HepG2 (cell line): Measurements from ENCODE around the gene NEK5. TPM values are rescaled to one million over a fixed set of nuclear protein-coding genes. Genes with fewer than 3 reads are reported as not detected.

Experiments used
- ATAC-seq: fragments of 200-7000 bp; cut with Tn5 transposase; 3 replicates; pipeline ENCODE4 v1.9.1; 2020; ENCODE audit warnings: mild to moderate bottlenecking, moderate library complexity
- BruUV-seq: library from RNA; stranded (reverse); fragments of 400-500 nt; replicated peaks from 2 replicates; lab custom pipeline; 2021; lab: Mats Ljungman, UMichigan
- CTCF ChIA-PET: fragments of 300-600 bp; formaldehyde crosslinking; extraction: SDS; loops from one replicate; lab custom pipeline; 2021; ENCODE audit warnings: low total read pairs, inconsistent platforms, low intra/inter-chr PET ratio; lab: Yijun Ruan, JAX
- POLR2A ChIA-PET: fragments of 350-600 bp; sonication (Branson Sonifier 250); formaldehyde crosslinking; loops from one replicate; lab custom pipeline; 2020; ENCODE audit warnings: antibody characterized with exemption, inconsistent platforms; lab: Yijun Ruan, JAX
- DNase-seq: peaks from one replicate; pipeline ENCODE4 v3.0.0-alpha.2; 2015; ENCODE audit warnings: low spot score
- FAIRE-seq: peaks from 3 replicates; lab custom pipeline; 2011; peaks lifted over from hg19 to GRCh38; lab: Jason Lieb, UNC
- H2AFZ ChIP-seq: one replicate; pipeline ENCODE4 v1.6.1; 2011; ENCODE audit warnings: low read length, inconsistent platforms
- H3K27ac ChIP-seq: fragments of 300-600 bp; 3 replicates; pipeline ENCODE4 v1.8.0; 2011; ENCODE audit warnings: mixed run types, mild to moderate bottlenecking, mixed read lengths, low read length, inconsistent platforms; ENCODE audit not compliant: insufficient read depth; ENCODE audit errors: extremely low read length
- H3K27me3 ChIP-seq, 2 experiments: fragments of 200-600 bp in 1 of 2; 2 replicates in 1 of 2; 3 replicates in 1 of 2; pipeline versions ENCODE4 v1.6.0 to v1.8.0; 2011; ENCODE audit warnings: low read length in 2 of 2, mild to moderate bottlenecking in 2 of 2, moderate library complexity in 2 of 2, inconsistent platforms in 1 of 2; ENCODE audit not compliant: insufficient read depth in 2 of 2, control insufficient read depth in 1 of 2
- H3K36me3 ChIP-seq, 2 experiments: fragments of 200-600 bp in 1 of 2; replicated peaks in 1 of 2; 2 replicates in 1 of 2; 3 replicates in 1 of 2; pipeline versions ENCODE4 v1.5.1 to v1.8.0; 2011; ENCODE audit warnings: low read length in 2 of 2, inconsistent platforms in 1 of 2; ENCODE audit not compliant: insufficient read depth in 2 of 2, control insufficient read depth in 1 of 2
- H3K4me1 ChIP-seq: 2 replicates; pipeline ENCODE4 v1.5.1; 2012; ENCODE audit warnings: low read length, inconsistent platforms; ENCODE audit not compliant: insufficient read depth
- H3K4me2 ChIP-seq: 2 replicates; pipeline ENCODE4 v1.6.0; 2011; ENCODE audit warnings: low read depth, low read length, inconsistent platforms
- H3K4me3 ChIP-seq, 3 experiments: fragments of 200-600 bp in 1 of 3; sonication (generic), shearing (Covaris generic) in 1 of 3; replicated peaks in 1 of 3; 2 replicates each; pipeline ENCODE4 v1.5.1; 2011 to 2016; ENCODE audit warnings: low read length in 3 of 3, inconsistent platforms in 2 of 3, low read depth in 2 of 3, mild to moderate bottlenecking in 2 of 3, control low read depth in 1 of 3, mixed read lengths in 1 of 3; ENCODE audit not compliant: insufficient read depth in 1 of 3
- H3K79me2 ChIP-seq: one replicate; pipeline ENCODE4 v1.6.1; 2011; ENCODE audit warnings: low read length, inconsistent platforms; ENCODE audit not compliant: insufficient read depth
- H3K9ac ChIP-seq: 2 replicates; pipeline ENCODE4 v1.6.0; 2011; ENCODE audit warnings: mild to moderate bottlenecking, low read depth, low read length, inconsistent platforms; ENCODE audit not compliant: insufficient read depth
- H3K9me3 ChIP-seq: 2 replicates; pipeline ENCODE4 v1.5.1; 2012; ENCODE audit warnings: mild to moderate bottlenecking, low read length
- H4K20me1 ChIP-seq: 2 replicates; pipeline ENCODE4 v1.6.0; 2011; ENCODE audit warnings: inconsistent platforms, mild to moderate bottlenecking, low read length, moderate library complexity; ENCODE audit not compliant: insufficient read depth
- CTCF ChIP-seq: sonication (generic); formaldehyde crosslinking; IDR thresholded peaks from 2 replicates; pipeline ENCODE4 v1.5.0; 2020; ENCODE audit warnings: mild to moderate bottlenecking, missing genetic modification reagents, moderate library complexity
- SMC3 ChIP-seq: IDR thresholded peaks from 2 replicates; pipeline ENCODE4 v1.6.1; 2011; ENCODE audit warnings: low read length, improper control_type of control experiment
- STAG1 ChIP-seq: sonication (generic); formaldehyde crosslinking; IDR thresholded peaks from 2 replicates; pipeline ENCODE4 v1.4.0; 2020; ENCODE audit warnings: missing genetic modification reagents
- ZEB1 ChIP-seq: IDR thresholded peaks from 2 replicates; pipeline ENCODE4 v1.6.1; 2012; ENCODE audit warnings: mild to moderate bottlenecking, low read depth, inconsistent platforms; ENCODE audit not compliant: insufficient replicate concordance
- ZKSCAN8 ChIP-seq: IDR thresholded peaks from 2 replicates; pipeline ENCODE4 v1.6.1; 2016; ENCODE audit warnings: borderline replicate concordance, missing genetic modification reagents, missing compliant biosample characterization
- ZNF274 ChIP-seq: sonication (generic); formaldehyde crosslinking; IDR thresholded peaks from 2 replicates; pipeline ENCODE4 v1.5.1; 2020; ENCODE audit warnings: mild to moderate bottlenecking, missing genetic modification reagents
- ZNF652 ChIP-seq: IDR thresholded peaks from 2 replicates; pipeline ENCODE4 v1.6.1; 2016; ENCODE audit warnings: low read depth, borderline replicate concordance
- WGBS: methylation state at CpG from one replicate; pipeline ENCODE4 v1.1.6; 2017; ENCODE audit warnings: low lambda C conversion rate; 5-methylcytosine and 5-hydroxymethylcytosine counted together
- in situ Hi-C: cut with HindIII; loops from 2 replicates; pipeline ENCODE4 v1.10.0; 2017; ENCODE audit warnings: low pct_unique_long_range_greater_than_20kb; ENCODE audit not compliant: extremely low pct_ligation_motif_present
- intact Hi-C: fragments of 100-400 bp; cut with micrococcal nuclease; formaldehyde crosslinking; loops from one replicate; pipeline ENCODE4 v1.10.0; 2022; ENCODE audit not compliant: unreplicated experiment
- polyA plus RNA-seq, 8 experiments: library from polyadenylated mRNA; depleted of rRNA in 3 of 8; stranded (reverse) in 7 of 8; unstranded in 1 of 8; fragments of >200 nt; fragmentation: Illumina TruSeq in 4 of 8; extraction: Trizol in 4 of 8; gene quantifications; 2 replicates each; pipeline versions ENCODE4 v1.2.1 to v1.2.3, GENCODE V29; 2011 to 2016; ENCODE audit warnings: low read depth in 4 of 8, missing spikeins in 1 of 8, mixed read lengths in 1 of 8; ENCODE audit not compliant: insufficient read depth in 1 of 8
- total RNA-seq, 5 experiments: library from RNA; depleted of rRNA; stranded (reverse); fragments of >200 nt; fragmentation: Illumina TruSeq; extraction: Trizol; gene quantifications; 2 replicates each; pipeline ENCODE4 v1.2.3, GENCODE V29; 2016; ENCODE audit warnings: low read depth in 1 of 5

NEK5 gene
- total and polyA plus RNA-seq, 2 of the 13 experiments (the other 11 are each of a cell fraction or from before 2014, with no cell fraction given) = 0.12 to 0.22 TPM

- peak; percentile 11; the same call in 2 of the 3 replicates for ATAC-seq
- BruUV-seq = no TSS peak
- Histone ChIP-seq H3K9ac (no peak overlapping the region), H3K27ac (no peak overlapping the region), H3K9me3 (no peaks in the 10 kb centered on the region), H3K4me3 (no peak overlapping the region), H3K27me3 (no peaks in the 10 kb centered on the region), H4K20me1 (peaks cover 38% of the 10 kb centered on the region), H3K79me2 (peaks cover 96% of the 10 kb centered on the region), H2AFZ (no peak overlapping the region), H3K4me2 (no peak overlapping the region), H3K4me1 (peaks cover 96% of the 10 kb centered on the region), H3K36me3 (peaks cover 0 to 8% of the 10 kb centered on the region in 2 experiments; a peak in 2 of 5 replicates)
- intact Hi-C loops = loop anchor here (1.0 kb wide), 1 partner anchor 126 kb away; no protein-coding TSS in a partner anchor
- TF ChIP-seq SMC3 (peak; percentile 52; the same call in 1 of the 2 replicates), ZNF274 (CRISPR knock-in tag) (no peak), ZKSCAN8 (CRISPR knock-in tag) (no peak), ZNF652 (CRISPR knock-in tag) (no peak), STAG1 (CRISPR knock-in tag) (peak; percentile 56), ZEB1 (no peak), CTCF (peak; percentile 66)
- FAIRE-seq = no peak
- CTCF ChIA-PET = interaction anchor here (1.4 to 2.4 kb wide), 3 partner anchors 11 to 127 kb away, joined by 5 to 16 read pairs (median 9); partner anchors contain the start of genes ALG11, ATP7B and NEK5
- 68% methylated on average over 3 of the region's 3 CpGs for WGBS
- POLR2A ChIA-PET = interaction anchor here (1.0 kb wide), 1 partner anchor 11 kb away, joined by 3 read pairs; the partner anchor contains the start of gene ALG11
- in situ Hi-C loops = loop anchor here (25.0 kb wide), 1 partner anchor 461 kb away; the partner anchor contains the start of genes CKAP2 and VPS36
- peak; percentile 59 for DNase-seq
Measured at GRCh38 chr13:52001120-52001731, 127.6 kb downstream of the NEK5 start.
